ENCODE results near the gene ZFAND2B. TPM values are rescaled to one million over a fixed set of nuclear protein-coding genes. Genes with fewer than 3 reads are reported as not detected.
"Not testable (repeated sequence)": the region's sequence is repeated elsewhere in the genome, so short reads cannot be mapped to it uniquely, and the experiment has no call there.

The ZFAND2B gene
- total and polyA plus RNA-seq, 4 experiments from 2014 or later, result 73.3 to 81.5 (median 78.0) TPM

DNA sequence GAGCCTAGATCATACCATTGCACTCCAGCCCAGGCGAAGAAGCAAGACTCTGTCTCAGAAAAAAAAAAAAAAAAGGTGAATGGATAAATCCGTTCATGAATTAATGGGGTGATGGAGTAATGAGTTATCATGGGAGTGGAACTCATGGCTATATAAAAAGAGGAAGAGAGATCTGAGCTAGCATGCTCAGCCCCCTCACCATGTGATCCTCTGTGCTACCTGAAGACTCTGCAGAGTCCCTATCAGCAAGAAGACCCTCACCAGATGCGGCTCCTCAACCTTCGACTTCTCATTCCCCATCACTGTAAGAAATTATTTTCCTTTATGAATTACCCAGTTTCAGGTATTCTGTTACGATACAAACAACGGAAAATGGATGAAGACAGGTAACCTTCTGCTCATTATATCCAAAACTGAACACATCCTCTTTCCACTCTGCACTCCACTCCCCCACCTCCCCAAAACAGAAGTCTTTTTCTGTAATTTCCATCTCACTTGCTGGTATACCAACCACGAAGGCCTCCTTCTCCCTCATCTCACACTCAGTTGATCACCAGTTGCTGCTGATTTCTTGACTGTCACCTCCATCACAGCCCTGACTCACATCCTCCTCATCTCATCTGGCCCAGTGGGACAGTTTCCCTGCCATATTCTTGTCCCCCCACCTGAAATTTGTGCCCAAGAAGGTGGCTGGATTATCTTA is 19.7 kb upstream of the ZFAND2B start:
- Histone ChIP-seq H3K27me3 (ENCODE audit: insufficient read depth, low read length) (no peaks in the 10 kb centered on the region), H3K36me3 (ENCODE audit: insufficient read depth, low read length) (peaks cover 25% of the 10 kb centered on the region), H3K4me3 (ENCODE audit: low read length in 2 of 2) (no peak overlapping the region), H3K9me3 (ENCODE audit: control insufficient read depth in 1 of 2, low read length in 2 of 2) (no peaks in the 10 kb centered on the region), H3K4me1 (ENCODE audit: insufficient read depth, low read length) (peaks cover 13% of the 10 kb centered on the region), H3K27ac (ENCODE audit: low read depth, low read length) (no peak overlapping the region)
- intact Hi-C loops (cut with micrococcal nuclease), result no loop called here
- DNase-seq, result no peak
- ChIA-PET POLR2A (ENCODE audit: partially characterized antibody) (no interaction called here), CTCF (ENCODE audit: partially characterized antibody) (no interaction called here)
- peaks cover 20 to 30% of the 10 kb centered on the region in 2 donors for H3K36me3 Mint-ChIP-seq
- no peak overlapping the region for H3K4me3 Mint-ChIP-seq
- peak overlapping the region in 5 of 7 donors; percentile 30 to 55 (median 49) for H3K27ac Mint-ChIP-seq
- H3K9me3 Mint-ChIP-seq, result no peaks in the 10 kb centered on the region
- no peaks in the 10 kb centered on the region for H3K27me3 Mint-ChIP-seq
- H3K4me1 Mint-ChIP-seq, result peaks cover 8 to 20% (median 8%) of the 10 kb centered on the region in 4 donors

DNA sequence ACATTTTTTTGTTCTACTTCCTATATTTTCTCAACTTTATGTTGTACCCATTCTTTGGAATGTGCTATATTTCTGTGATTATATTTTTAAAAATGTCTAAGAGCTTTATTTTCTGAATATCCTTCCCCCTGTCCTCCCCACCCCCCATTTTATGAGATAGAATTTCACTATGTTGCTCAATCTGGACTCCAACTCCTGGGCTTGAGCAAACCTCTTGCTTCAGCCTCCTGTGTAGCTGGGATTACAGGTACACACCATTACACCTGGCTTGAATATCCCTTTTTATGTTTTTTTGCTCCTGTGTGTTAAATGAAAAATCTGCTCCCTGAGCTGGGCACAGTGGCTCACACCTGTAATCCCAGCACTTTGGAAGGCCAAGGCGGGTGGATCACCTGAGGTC is 9.2 kb upstream of the ZFAND2B start:
- no peak overlapping the region for H3K27ac Mint-ChIP-seq

DNA sequence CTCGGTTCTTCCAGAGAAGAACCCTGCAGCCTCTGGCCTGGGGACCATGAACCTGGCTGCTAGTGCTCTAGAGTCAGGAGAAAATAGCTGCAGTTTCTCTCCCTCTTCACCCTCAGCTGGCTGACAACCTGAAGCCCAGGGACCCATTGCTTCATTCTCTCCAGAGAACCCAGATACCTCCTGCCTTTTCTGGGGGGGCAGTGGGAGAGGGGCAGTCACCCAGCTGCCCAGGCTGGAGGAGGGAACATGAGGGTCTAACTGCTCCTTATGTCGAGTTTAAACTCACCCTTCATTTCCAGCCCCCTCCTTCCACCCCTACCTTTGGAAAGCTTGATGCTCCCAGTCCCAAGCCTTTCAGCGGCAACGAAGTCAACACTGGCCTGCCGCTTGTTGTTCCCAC is 7.6 kb upstream of the ZFAND2B start:
- CTCF ChIA-PET (ENCODE audit: partially characterized antibody), result interaction anchor here (2.3 to 3.4 kb wide), 2 partner anchors 19 to 96 kb away, joined by 8 to 15 read pairs; no protein-coding TSS in a partner anchor
- H3K27me3 Mint-ChIP-seq, result peaks cover 5 to 8% of the 10 kb centered on the region in 2 donors
- peaks cover 2 to 8% (median 4%) of the 10 kb centered on the region in 4 donors for H3K4me1 Mint-ChIP-seq
- intact Hi-C loops (cut with micrococcal nuclease), result no loop called here
- Histone ChIP-seq H3K4me1 (ENCODE audit: insufficient read depth, low read length) (no peaks in the 10 kb centered on the region), H3K27me3 (ENCODE audit: insufficient read depth, low read length) (no peaks in the 10 kb centered on the region), H3K9me3 (ENCODE audit: control insufficient read depth in 1 of 2, low read length in 2 of 2) (no peaks in the 10 kb centered on the region), H3K36me3 (ENCODE audit: insufficient read depth, low read length) (no peaks in the 10 kb centered on the region), H3K27ac (ENCODE audit: low read depth, low read length) (no peak overlapping the region), H3K4me3 (ENCODE audit: low read length in 2 of 2) (no peak overlapping the region)
- DNase-seq, result no peak
- H3K4me3 Mint-ChIP-seq, result no peak overlapping the region
- POLR2A ChIA-PET (ENCODE audit: partially characterized antibody), result interaction anchor here (1.3 to 2.5 kb wide), 2 partner anchors 18 to 22 kb away, joined by 4 to 8 read pairs; partner anchors contain the start of gene CNPPD1
- no peaks in the 10 kb centered on the region for H3K9me3 Mint-ChIP-seq
- peaks cover 0 to 3% of the 10 kb centered on the region in 2 donors for H3K36me3 Mint-ChIP-seq
- H3K27ac Mint-ChIP-seq, result no peak overlapping the region

More for the DNA sequence above, 9.2 kb upstream of the ZFAND2B start:
- no peaks in the 10 kb centered on the region for H3K27me3 ChIP-seq (ENCODE audit: insufficient read depth, low read length)
- no peak overlapping the region for H3K4me3 ChIP-seq (ENCODE audit: low read length in 2 of 2)
- Mint-ChIP-seq H3K36me3 (peaks cover 0 to 3% of the 10 kb centered on the region in 2 donors), H3K9me3 (no peaks in the 10 kb centered on the region), H3K27me3 (peaks cover 5 to 8% of the 10 kb centered on the region in 2 donors), H3K4me3 (no peak overlapping the region), H3K4me1 (peaks cover 2 to 8% (median 4%) of the 10 kb centered on the region in 4 donors)
- no peak overlapping the region for H3K27ac ChIP-seq (ENCODE audit: low read depth, low read length)
- intact Hi-C loops (cut with micrococcal nuclease), result no loop called here
- CTCF ChIA-PET (ENCODE audit: partially characterized antibody), result interaction anchor here (1.2 kb wide), 1 partner anchor 9 kb away, joined by 3 read pairs; no protein-coding TSS in a partner anchor
- H3K9me3 ChIP-seq (ENCODE audit: control insufficient read depth in 1 of 2, low read length in 2 of 2), result no peaks in the 10 kb centered on the region
- POLR2A ChIA-PET (ENCODE audit: partially characterized antibody), result interaction anchor here (0.8 to 2.6 kb wide), 2 partner anchors 9 to 17 kb away, joined by 3 to 13 read pairs; partner anchors contain the start of gene ZFAND2B
- no peak for DNase-seq
- no peaks in the 10 kb centered on the region for H3K36me3 ChIP-seq (ENCODE audit: insufficient read depth, low read length)
- H3K4me1 ChIP-seq (ENCODE audit: insufficient read depth, low read length), result no peaks in the 10 kb centered on the region

DNA sequence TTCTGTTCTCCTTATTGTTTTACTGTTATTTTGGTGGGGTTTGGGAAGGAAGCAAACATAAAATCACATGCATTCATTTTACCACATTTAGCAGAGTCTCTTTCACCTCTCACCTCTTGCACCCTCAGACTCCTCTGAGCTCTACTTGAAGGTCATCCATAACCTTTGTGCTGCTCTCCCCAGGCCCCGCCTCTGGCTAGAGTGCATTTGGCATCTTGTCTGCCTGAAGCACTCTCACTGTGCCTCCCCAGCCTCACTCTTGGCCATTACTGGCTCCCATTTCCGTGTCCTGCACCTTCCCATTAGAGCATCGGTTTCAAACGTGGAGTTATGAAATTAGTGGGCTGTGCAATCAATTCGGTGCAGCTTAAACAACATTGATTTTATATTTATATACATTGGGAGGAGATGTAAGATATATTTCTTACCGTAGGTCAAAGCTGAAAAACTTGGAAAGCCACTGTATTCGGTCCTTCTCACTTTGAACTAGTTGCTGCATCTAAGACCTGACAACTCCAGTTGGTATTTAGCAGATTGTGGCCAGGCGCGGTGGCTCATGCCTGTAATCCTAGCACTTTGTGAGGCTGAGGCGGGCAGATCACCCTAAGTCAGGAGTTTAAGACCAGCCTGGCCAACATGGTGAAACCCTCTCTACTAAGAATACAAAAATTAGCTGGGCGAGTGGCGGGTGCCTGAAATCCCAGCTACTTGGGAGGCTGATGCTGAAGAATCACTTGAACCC is 6.9 kb upstream of the ZFAND2B start:
- ChIA-PET POLR2A (ENCODE audit: partially characterized antibody) (interaction anchor here (1.3 to 2.5 kb wide), 2 partner anchors 18 to 23 kb away, joined by 4 to 8 read pairs; partner anchors contain the start of gene CNPPD1), CTCF (ENCODE audit: partially characterized antibody) (interaction anchor here (1.8 to 3.4 kb wide), 3 partner anchors 20 to 95 kb away, joined by 5 to 15 read pairs (median 8); no protein-coding TSS in a partner anchor)
- no peaks in the 10 kb centered on the region for H3K27me3 ChIP-seq (ENCODE audit: insufficient read depth, low read length)
- no peak overlapping the region for H3K4me3 ChIP-seq (ENCODE audit: low read length in 2 of 2)
- Mint-ChIP-seq H3K4me1 (peaks cover 2 to 8% (median 4%) of the 10 kb centered on the region in 4 donors), H3K9me3 (no peaks in the 10 kb centered on the region), H3K36me3 (peaks cover 0 to 3% of the 10 kb centered on the region in 2 donors), H3K4me3 (no peak overlapping the region), H3K27ac (peak overlapping the region in 1 of 7 donors; percentile 2), H3K27me3 (peaks cover 5 to 8% of the 10 kb centered on the region in 2 donors)
- H3K4me1 ChIP-seq (ENCODE audit: insufficient read depth, low read length), result no peaks in the 10 kb centered on the region
- H3K9me3 ChIP-seq (ENCODE audit: control insufficient read depth in 1 of 2, low read length in 2 of 2), result no peaks in the 10 kb centered on the region
- no peak for DNase-seq
- H3K36me3 ChIP-seq (ENCODE audit: insufficient read depth, low read length), result no peaks in the 10 kb centered on the region
- intact Hi-C loops (cut with micrococcal nuclease), result no loop called here
- H3K27ac ChIP-seq (ENCODE audit: low read depth, low read length), result no peak overlapping the region

DNA sequence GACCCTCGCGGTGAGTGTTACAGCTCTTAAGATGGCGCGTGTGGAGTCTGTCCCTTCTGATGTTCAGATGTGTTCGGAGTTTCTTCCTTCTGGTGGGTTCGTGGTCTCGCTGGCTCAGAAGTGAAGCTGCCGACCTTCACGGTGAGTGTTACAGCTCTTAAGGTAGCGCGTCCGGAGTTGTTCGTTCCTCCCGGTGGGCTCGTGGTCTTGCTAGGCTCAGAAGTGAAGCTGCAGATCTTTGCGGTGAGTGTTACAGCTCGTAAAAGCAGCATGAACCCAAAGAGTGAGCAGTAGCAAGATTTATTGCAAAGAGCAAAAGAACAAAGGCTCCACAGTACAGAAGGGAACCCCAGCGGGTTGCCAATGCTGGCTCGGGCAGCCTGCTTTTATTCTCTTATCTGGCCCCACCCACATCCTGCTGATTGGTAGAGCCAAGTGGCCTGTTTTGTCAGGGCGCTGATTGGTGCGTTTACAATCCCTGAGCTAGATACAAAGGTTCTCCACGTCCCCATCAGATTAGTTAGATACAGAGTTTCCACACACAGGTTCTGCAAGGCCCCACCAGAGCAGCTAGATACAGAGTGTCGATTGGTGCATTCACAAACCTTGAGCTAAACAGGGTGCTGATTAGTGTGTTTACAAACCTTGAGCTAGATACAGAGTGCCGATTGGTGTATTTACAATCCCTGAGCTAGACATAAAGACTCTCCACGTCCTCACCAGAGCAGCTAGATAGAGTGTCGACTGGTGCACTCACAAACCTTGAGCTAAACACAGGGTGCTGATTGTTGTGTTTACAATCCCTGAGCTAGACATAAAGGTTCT is 5.9 kb upstream of the ZFAND2B start:
- ChIA-PET POLR2A (ENCODE audit: partially characterized antibody) (interaction anchor here (1.5 to 2.5 kb wide), 2 partner anchors 19 to 24 kb away, joined by 4 to 8 read pairs; partner anchors contain the start of gene CNPPD1), CTCF (ENCODE audit: partially characterized antibody) (interaction anchor here (1.4 to 3.4 kb wide), 5 partner anchors 10 to 94 kb away, joined by 3 to 15 read pairs (median 7); no protein-coding TSS in a partner anchor)
- H3K36me3 ChIP-seq (ENCODE audit: insufficient read depth, low read length); H3K27ac ChIP-seq (ENCODE audit: low read depth, low read length); H3K27me3 Mint-ChIP-seq; H3K4me1 Mint-ChIP-seq; H3K4me1 ChIP-seq (ENCODE audit: insufficient read depth, low read length); H3K9me3 Mint-ChIP-seq; H3K9me3 ChIP-seq (ENCODE audit: control insufficient read depth in 1 of 2, low read length in 2 of 2); H3K36me3 Mint-ChIP-seq; intact Hi-C loops (cut with micrococcal nuclease); H3K27me3 ChIP-seq (ENCODE audit: insufficient read depth, low read length); H3K4me3 ChIP-seq (ENCODE audit: low read length in 2 of 2): not testable (repeated sequence)
- Mint-ChIP-seq H3K4me3 (peak overlapping the region; percentile 63 to 83 (median 81)), H3K27ac (peak overlapping the region in 6 of 7 donors; percentile 47 to 94 (median 67))
- DNase-seq, result peak in 1 of 5 donors; percentile 15

DNA sequence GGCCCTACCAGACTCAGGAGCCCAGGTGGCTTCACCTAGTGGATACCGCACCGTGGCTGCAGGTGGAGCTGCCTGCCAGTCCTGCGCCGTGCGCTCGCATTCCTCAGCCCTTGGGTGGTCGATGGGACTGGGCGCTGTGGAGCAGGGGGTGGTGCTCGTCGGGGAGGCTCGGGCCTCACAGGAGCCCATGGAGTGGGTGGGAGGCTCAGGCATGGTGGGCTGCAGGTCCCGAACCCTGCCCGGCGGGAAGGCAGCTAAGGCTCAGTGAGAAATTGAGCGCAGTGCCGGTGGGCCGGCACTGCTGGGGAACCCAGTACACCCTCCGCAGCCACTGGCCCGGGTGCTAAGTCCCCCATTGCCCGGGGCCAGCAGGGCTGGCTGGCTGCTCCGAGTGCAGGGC is 5.3 kb upstream of the ZFAND2B start:
- H3K9me3 Mint-ChIP-seq; H3K4me3 Mint-ChIP-seq; H3K36me3 Mint-ChIP-seq; intact Hi-C loops (cut with micrococcal nuclease); H3K4me1 ChIP-seq (ENCODE audit: insufficient read depth, low read length); H3K9me3 ChIP-seq (ENCODE audit: control insufficient read depth in 1 of 2, low read length in 2 of 2); H3K27me3 Mint-ChIP-seq; H3K27ac Mint-ChIP-seq; H3K4me3 ChIP-seq (ENCODE audit: low read length in 2 of 2); DNase-seq; H3K27ac ChIP-seq (ENCODE audit: low read depth, low read length); H3K36me3 ChIP-seq (ENCODE audit: insufficient read depth, low read length); H3K27me3 ChIP-seq (ENCODE audit: insufficient read depth, low read length): not testable (repeated sequence)
- H3K4me1 Mint-ChIP-seq, result peaks cover 6 to 13% (median 8%) of the 10 kb centered on the region in 4 donors
- CTCF ChIA-PET (ENCODE audit: partially characterized antibody), result interaction anchor here (1.4 to 3.4 kb wide), 5 partner anchors 10 to 94 kb away, joined by 3 to 15 read pairs (median 7); no protein-coding TSS in a partner anchor
- POLR2A ChIA-PET (ENCODE audit: partially characterized antibody), result interaction anchor here (1.5 to 2.5 kb wide), 2 partner anchors 20 to 25 kb away, joined by 4 to 8 read pairs; partner anchors contain the start of gene CNPPD1

Data from CD4-positive, alpha-beta memory T cell (primary cell).